Breast epithelium (tissue), 3 donors: ENCODE results near the gene CD80.

Source experiments
- POLR2A ChIP-seq: fragments of 450-650 bp; IDR thresholded peaks from one replicate; pipeline ENCODE4 v1.6.1; 2016; ENCODE audit warnings: antibody characterized with exemption, mild to moderate bottlenecking, moderate library complexity
- POLR2AphosphoS5 ChIP-seq, 3 donors: sonication (generic); formaldehyde crosslinking; IDR thresholded peaks; one replicate each; pipeline ENCODE4 v1.6.1; 2017; ENCODE audit warnings: antibody characterized with exemption in 3 of 3
- TF ChIP-seq, protein P1 (sequence below), 3 donors: fragments of 450-650 bp; IDR thresholded peaks; one replicate each; pipeline ENCODE4 v1.5.1; 2016 to 2017; ENCODE audit warnings: antibody characterized with exemption in 3 of 3, mild to moderate bottlenecking in 3 of 3, moderate library complexity in 3 of 3

DNA sequence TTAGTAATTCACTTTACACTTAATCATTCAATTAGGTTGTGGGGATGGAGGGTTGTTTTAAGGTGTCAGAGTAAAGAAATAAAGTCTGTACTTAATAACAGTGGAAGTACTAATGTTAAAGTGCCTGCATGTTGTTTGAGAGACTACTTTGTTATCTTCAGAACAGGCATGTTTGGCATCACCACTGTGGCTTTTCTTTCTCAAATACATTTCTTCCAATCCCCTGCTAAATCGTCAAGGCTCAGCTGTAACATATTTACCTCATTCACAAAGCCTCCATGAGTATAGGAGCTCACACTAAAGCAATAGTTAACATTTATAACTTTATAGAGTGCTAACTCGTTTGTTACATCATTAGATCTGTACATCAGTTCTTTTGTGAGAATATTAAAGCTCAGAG is 58.5 kb downstream of the CD80 start:
- TF ChIP-seq POLR2A (no peak), POLR2AphosphoS5 (IDR thresholded peaks at IDR 0.05) (no peak)
- TF ChIP-seq, protein P1, sequence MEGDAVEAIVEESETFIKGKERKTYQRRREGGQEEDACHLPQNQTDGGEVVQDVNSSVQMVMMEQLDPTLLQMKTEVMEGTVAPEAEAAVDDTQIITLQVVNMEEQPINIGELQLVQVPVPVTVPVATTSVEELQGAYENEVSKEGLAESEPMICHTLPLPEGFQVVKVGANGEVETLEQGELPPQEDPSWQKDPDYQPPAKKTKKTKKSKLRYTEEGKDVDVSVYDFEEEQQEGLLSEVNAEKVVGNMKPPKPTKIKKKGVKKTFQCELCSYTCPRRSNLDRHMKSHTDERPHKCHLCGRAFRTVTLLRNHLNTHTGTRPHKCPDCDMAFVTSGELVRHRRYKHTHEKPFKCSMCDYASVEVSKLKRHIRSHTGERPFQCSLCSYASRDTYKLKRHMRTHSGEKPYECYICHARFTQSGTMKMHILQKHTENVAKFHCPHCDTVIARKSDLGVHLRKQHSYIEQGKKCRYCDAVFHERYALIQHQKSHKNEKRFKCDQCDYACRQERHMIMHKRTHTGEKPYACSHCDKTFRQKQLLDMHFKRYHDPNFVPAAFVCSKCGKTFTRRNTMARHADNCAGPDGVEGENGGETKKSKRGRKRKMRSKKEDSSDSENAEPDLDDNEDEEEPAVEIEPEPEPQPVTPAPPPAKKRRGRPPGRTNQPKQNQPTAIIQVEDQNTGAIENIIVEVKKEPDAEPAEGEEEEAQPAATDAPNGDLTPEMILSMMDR (IDR thresholded peaks at IDR 0.05), result no peak
